ENCODE data around the gene MYEF2. TPM values are rescaled to one million over a fixed set of nuclear protein-coding genes. Genes with fewer than 3 reads are reported as not detected.

MYEF2 gene
- 100 to 1,000 TPM in 1 of 8 experiments, 10 to 100 TPM in 5, 1 to 10 TPM in 1, under 1 TPM in 1; 0.76 to 122 (median 78.5) TPM for total RNA-seq

GRCh38 chr15:48177766-48178647, at the start of gene MYEF2:
TSS of gene MYEF2 (minus strand) at chr15:48178295. CDS start at chr15:48178237, 58 bp downstream.
- in situ Hi-C loops (cut with MboI; ENCODE audit: low pct_unique_long_range_greater_than_20kb in 2 of 9, low sequenced_read_pairs in 9 of 9, unreplicated experiment in 9 of 9) = no loop called here
- WGBS, 10 experiments = 0% methylated on average over 2 to 4 of the region's 71 CpGs; no CpG with 5 or more reads in 8 of the 10 experiments
- Histone ChIP-seq H3K4me1 (replicated peaks in 1 of 2) (peaks cover 7 to 15% of the 10 kb centered on the region in 2 donors), H3K4me3 (peak within 1 kb of the TSS; percentile 63 to 96 (median 77)), H3K27ac (peak within 1 kb of the TSS; percentile 97)
- peak; percentile 85 to 94 (median 90) for ATAC-seq (replicated peaks in 6 of 8)

- 20 to 92% (median 71%) methylated on average over 1 to 3 of the region's 3 CpGs; no CpG with 5 or more reads in 2 of the 10 experiments for WGBS, 10 experiments
- no peak overlapping the region for H3K27ac ChIP-seq
- ATAC-seq (replicated peaks in 6 of 8) = peak in 1 of 8 experiments; percentile 67
- in situ Hi-C loops (cut with MboI; ENCODE audit: low pct_unique_long_range_greater_than_20kb in 2 of 9, low sequenced_read_pairs in 9 of 9, unreplicated experiment in 9 of 9) = no loop called here
- H3K4me3 ChIP-seq = no peak overlapping the region
- H3K4me1 ChIP-seq (replicated peaks in 1 of 2) = peaks cover 0 to 3% of the 10 kb centered on the region in 2 donors
Observed at GRCh38 chr15:48225771-48226170, 47.7 kb upstream of the MYEF2 start.

- ATAC-seq (replicated peaks in 6 of 8) = no peak
- Histone ChIP-seq H3K4me3 (no peak overlapping the region), H3K4me1 (replicated peaks in 1 of 2) (peaks cover 0 to 3% of the 10 kb centered on the region in 2 donors), H3K27ac (no peak overlapping the region)
- in situ Hi-C loops (cut with MboI; ENCODE audit: low pct_unique_long_range_greater_than_20kb in 2 of 9, low sequenced_read_pairs in 9 of 9, unreplicated experiment in 9 of 9) = no loop called here
- WGBS, 10 experiments = 0 to 80% (median 71%) methylated on average over 1 of the region's 1 CpG; no CpG with 5 or more reads in 7 of the 10 experiments
Observed at GRCh38 chr15:48222627-48223026, 44.5 kb upstream of the MYEF2 start.

GRCh38 chr15:48221885-48222284, 43.8 kb upstream of the MYEF2 start:
- in situ Hi-C loops (cut with MboI; ENCODE audit: low pct_unique_long_range_greater_than_20kb in 2 of 9, low sequenced_read_pairs in 9 of 9, unreplicated experiment in 9 of 9) = no loop called here
- WGBS, 10 experiments = 0 to 100% (median 86%) methylated on average over 1 to 4 of the region's 4 CpGs; no CpG with 5 or more reads in 1 of the 10 experiments
- Histone ChIP-seq H3K4me3 (no peak overlapping the region), H3K27ac (no peak overlapping the region), H3K4me1 (replicated peaks in 1 of 2) (peaks cover 0 to 3% of the 10 kb centered on the region in 2 donors)
- peak in 2 of 8 experiments; percentile 55 to 85 for ATAC-seq (replicated peaks in 6 of 8)

- 8 to 100% (median 56%) methylated on average over 1 of the region's 1 CpG for WGBS, 10 experiments
- ATAC-seq (replicated peaks in 6 of 8) = no peak
- in situ Hi-C loops (cut with MboI; ENCODE audit: low pct_unique_long_range_greater_than_20kb in 2 of 9, low sequenced_read_pairs in 9 of 9, unreplicated experiment in 9 of 9) = no loop called here
Observed at GRCh38 chr15:48221261-48221660, 43.2 kb upstream of the MYEF2 start.

GRCh38 chr15:48205981-48206380, 27.9 kb upstream of the MYEF2 start, which contains the start of gene SLC12A1:
TSS of gene SLC12A1 (plus strand) at chr15:48206302. CDS start at chr15:48207720, 1,418 bp downstream.
- H3K27ac ChIP-seq = no peak within 1 kb of the TSS
- in situ Hi-C loops (cut with MboI; ENCODE audit: low pct_unique_long_range_greater_than_20kb in 2 of 9, low sequenced_read_pairs in 9 of 9, unreplicated experiment in 9 of 9) = no loop called here
- 0 to 100% (median 94%) methylated on average over 1 of the region's 1 CpG; no CpG with 5 or more reads in 2 of the 10 experiments for WGBS, 10 experiments
- no peak for ATAC-seq (replicated peaks in 6 of 8)
- H3K4me3 ChIP-seq = no peak within 1 kb of the TSS
- no peaks in the 10 kb centered on the region for H3K4me1 ChIP-seq (replicated peaks in 1 of 2)

More at GRCh38 chr15:48221261-48221660, 43.2 kb upstream of the MYEF2 start:
- Histone ChIP-seq H3K27ac (no peak overlapping the region), H3K4me3 (no peak overlapping the region), H3K4me1 (replicated peaks in 1 of 2) (peaks cover 0 to 3% of the 10 kb centered on the region in 2 donors)

- no peak for ATAC-seq (replicated peaks in 6 of 8)
Observed at GRCh38 chr15:48202068-48202467, 24.0 kb upstream of the MYEF2 start.

GRCh38 chr15:48191574-48192225, 13.6 kb upstream of the MYEF2 start, which contains the start of gene CTXN2:
TSS of gene CTXN2 (plus strand) at chr15:48191665. CDS start at chr15:48201301, 9,636 bp downstream.
- peaks cover 0 to 7% of the 10 kb centered on the region in 2 donors for H3K4me1 ChIP-seq (replicated peaks in 1 of 2)
- in situ Hi-C loops (cut with MboI; ENCODE audit: low pct_unique_long_range_greater_than_20kb in 2 of 9, low sequenced_read_pairs in 9 of 9, unreplicated experiment in 9 of 9) = no loop called here
- WGBS, 10 experiments = 0 to 46% (median 12%) methylated on average over 1 to 22 of the region's 31 CpGs; no CpG with 5 or more reads in 1 of the 10 experiments
- H3K4me3 ChIP-seq = peak within 1 kb of the TSS; percentile 21 to 43 (median 35)
- peak in 5 of 8 experiments; percentile 89 to 94 (median 92) for ATAC-seq (replicated peaks in 6 of 8)
- H3K27ac ChIP-seq = no peak within 1 kb of the TSS

More at GRCh38 chr15:48202068-48202467, 24.0 kb upstream of the MYEF2 start:
- Histone ChIP-seq H3K4me3 (no peak overlapping the region), H3K4me1 (replicated peaks in 1 of 2) (no peaks in the 10 kb centered on the region), H3K27ac (no peak overlapping the region)
- 0 to 100% (median 0%) methylated on average over 1 of the region's 1 CpG; no CpG with 5 or more reads in 3 of the 10 experiments for WGBS, 10 experiments
- in situ Hi-C loops (cut with MboI; ENCODE audit: low pct_unique_long_range_greater_than_20kb in 2 of 9, low sequenced_read_pairs in 9 of 9, unreplicated experiment in 9 of 9) = no loop called here

GRCh38 chr15:48190932-48191573, 13.0 kb upstream of the MYEF2 start:
- no peak overlapping the region for H3K27ac ChIP-seq
- WGBS, 10 experiments = 0 to 10% (median 5%) methylated on average over 2 to 15 of the region's 15 CpGs
- H3K4me1 ChIP-seq (replicated peaks in 1 of 2) = peaks cover 0 to 7% of the 10 kb centered on the region in 2 donors
- in situ Hi-C loops (cut with MboI; ENCODE audit: low pct_unique_long_range_greater_than_20kb in 2 of 9, low sequenced_read_pairs in 9 of 9, unreplicated experiment in 9 of 9) = no loop called here
- H3K4me3 ChIP-seq = peak overlapping the region; percentile 21 to 43 (median 35)
- ATAC-seq (replicated peaks in 6 of 8) = peak; percentile 44 to 86 (median 62)

GRCh38 chr15:48186271-48186670, 8.2 kb upstream of the MYEF2 start:
- in situ Hi-C loops (cut with MboI; ENCODE audit: low pct_unique_long_range_greater_than_20kb in 2 of 9, low sequenced_read_pairs in 9 of 9, unreplicated experiment in 9 of 9) = no loop called here
- H3K27ac ChIP-seq = no peak overlapping the region
- WGBS, 10 experiments = 0 to 100% (median 93%) methylated on average over 2 to 3 of the region's 3 CpGs; no CpG with 5 or more reads in 4 of the 10 experiments
- ATAC-seq (replicated peaks in 6 of 8) = peak in 1 of 8 experiments; percentile 48
- peaks cover 0 to 5% of the 10 kb centered on the region in 2 donors for H3K4me1 ChIP-seq (replicated peaks in 1 of 2)
- H3K4me3 ChIP-seq = no peak overlapping the region

GRCh38 chr15:48185529-48185928, 7.4 kb upstream of the MYEF2 start:
- ATAC-seq (replicated peaks in 6 of 8) = no peak
- in situ Hi-C loops (cut with MboI; ENCODE audit: low pct_unique_long_range_greater_than_20kb in 2 of 9, low sequenced_read_pairs in 9 of 9, unreplicated experiment in 9 of 9) = no loop called here

GRCh38 chr15:48182749-48183148, 4.7 kb upstream of the MYEF2 start:
- Histone ChIP-seq H3K4me3 (no peak overlapping the region), H3K4me1 (replicated peaks in 1 of 2) (peaks cover 4 to 6% of the 10 kb centered on the region in 2 donors), H3K27ac (no peak overlapping the region)
- WGBS, 10 experiments = 0 to 85% (median 55%) methylated on average over 1 to 2 of the region's 2 CpGs
- ATAC-seq (replicated peaks in 6 of 8) = no peak
- in situ Hi-C loops (cut with MboI; ENCODE audit: low pct_unique_long_range_greater_than_20kb in 2 of 9, low sequenced_read_pairs in 9 of 9, unreplicated experiment in 9 of 9) = no loop called here

More at GRCh38 chr15:48185529-48185928, 7.4 kb upstream of the MYEF2 start:
- no peak overlapping the region for H3K27ac ChIP-seq
- H3K4me3 ChIP-seq = no peak overlapping the region
- WGBS, 10 experiments = 8 to 100% (median 77%) methylated on average over 1 to 3 of the region's 3 CpGs
- H3K4me1 ChIP-seq (replicated peaks in 1 of 2) = peaks cover 0 to 3% of the 10 kb centered on the region in 2 donors
